GM12891 (cell line): Measurements from ENCODE around the gene OSGIN1.

ENCODE experiments used
- POLR2A ChIP-seq: IDR thresholded peaks from 2 replicates; pipeline ENCODE4 v1.6.1; 2011; ENCODE audit warnings: low read depth, low read length, control low read depth
- POLR2AphosphoS5 ChIP-seq: IDR thresholded peaks from 2 replicates; pipeline ENCODE4 v1.6.1; 2011; ENCODE audit warnings: low read depth, low read length, control low read depth
- POU2F2 ChIP-seq: IDR thresholded peaks from 2 replicates; pipeline ENCODE4 v1.6.1; 2011; ENCODE audit warnings: low read depth, mild to moderate bottlenecking, control low read depth, low read length, moderate library complexity
- TAF1 ChIP-seq: IDR thresholded peaks from 2 replicates; pipeline ENCODE4 v1.6.1; 2011; ENCODE audit warnings: low read depth, low read length, control low read depth

DNA sequence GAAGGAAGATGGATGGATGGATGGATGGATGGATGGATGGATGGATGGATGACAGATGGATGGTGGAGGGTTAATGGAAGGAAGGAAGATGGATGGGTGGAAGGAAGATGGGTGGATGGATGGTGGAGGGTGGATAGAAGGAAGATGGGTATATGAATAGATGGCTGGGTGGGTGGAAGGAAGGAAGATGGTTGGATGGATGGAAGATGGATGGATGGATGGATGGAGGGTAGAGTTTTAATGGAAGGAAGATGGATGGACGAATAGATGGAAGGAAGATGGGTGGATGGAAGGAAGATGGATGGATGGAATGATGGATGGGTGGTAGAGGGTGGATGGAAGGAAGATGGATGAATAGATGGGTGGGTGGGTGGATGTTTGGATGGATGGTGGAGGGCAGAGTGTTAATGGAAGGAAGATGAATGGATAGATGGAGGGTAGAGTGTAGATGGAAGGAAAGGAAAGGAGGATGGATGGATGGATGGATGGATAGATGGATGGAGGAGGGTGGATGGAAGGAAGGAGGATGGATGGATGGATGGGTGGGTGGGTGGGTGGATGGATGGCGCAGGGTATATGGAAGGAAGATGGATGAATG is 32.0 kb upstream of the OSGIN1 start:
- TF ChIP-seq POLR2A = no peak
- TF ChIP-seq TAF1 = no peak
- TF ChIP-seq POLR2AphosphoS5 = no peak
- TF ChIP-seq POU2F2 = no peak
